Measurements from ENCODE around the gene ENTR1. TPM values are rescaled to one million over a fixed set of nuclear protein-coding genes. Genes with fewer than 3 reads are reported as not detected.

ENTR1 gene
- total RNA-seq, 1 experiment from 2014 or later, result 72.0 TPM

GRCh38 chr9:136387217-136387616, 23.2 kb downstream of the ENTR1 start:
- no peak for DNase-seq
- no peaks in the 10 kb centered on the region for H3K9me3 ChIP-seq (replicated peaks)
- H3K36me3 ChIP-seq, result peaks cover 57% of the 10 kb centered on the region
- H3K4me1 ChIP-seq, result no peaks in the 10 kb centered on the region
- H3K4me3 ChIP-seq, result no peak overlapping the region
- H3K27me3 ChIP-seq, result no peaks in the 10 kb centered on the region
- H3K27ac ChIP-seq, result no peak overlapping the region

- Histone ChIP-seq H3K9me3 (replicated peaks) (no peaks in the 10 kb centered on the region), H3K4me3 (no peak overlapping the region), H3K27me3 (no peaks in the 10 kb centered on the region), H3K4me1 (no peaks in the 10 kb centered on the region), H3K27ac (no peak overlapping the region), H3K36me3 (peaks cover 59% of the 10 kb centered on the region)
- DNase-seq, result no peak
Measured at GRCh38 chr9:136386018-136386417, 24.4 kb downstream of the ENTR1 start.

GRCh38 chr9:136385015-136385414, 25.4 kb downstream of the ENTR1 start:
- Histone ChIP-seq H3K4me3 (no peak overlapping the region), H3K9me3 (replicated peaks) (no peaks in the 10 kb centered on the region), H3K27me3 (no peaks in the 10 kb centered on the region), H3K36me3 (peaks cover 58% of the 10 kb centered on the region), H3K4me1 (no peaks in the 10 kb centered on the region), H3K27ac (no peak overlapping the region)
- DNase-seq, result no peak

GRCh38 chr9:136383436-136383835, 27.0 kb downstream of the ENTR1 start:
- H3K4me1 ChIP-seq, result no peaks in the 10 kb centered on the region
- H3K9me3 ChIP-seq (replicated peaks), result no peaks in the 10 kb centered on the region
- H3K36me3 ChIP-seq, result peaks cover 44% of the 10 kb centered on the region

GRCh38 chr9:136381966-136382513, 28.4 kb downstream of the ENTR1 start:
- Histone ChIP-seq H3K9me3 (replicated peaks) (no peaks in the 10 kb centered on the region), H3K36me3 (peaks cover 35% of the 10 kb centered on the region), H3K27me3 (no peaks in the 10 kb centered on the region), H3K4me1 (no peaks in the 10 kb centered on the region), H3K27ac (no peak overlapping the region), H3K4me3 (no peak overlapping the region)
- DNase-seq, result no peak

More at GRCh38 chr9:136383436-136383835, 27.0 kb downstream of the ENTR1 start:
- no peak for DNase-seq
- H3K4me3 ChIP-seq, result no peak overlapping the region
- no peak overlapping the region for H3K27ac ChIP-seq
- no peaks in the 10 kb centered on the region for H3K27me3 ChIP-seq

GRCh38 chr9:136381311-136381710, 29.1 kb downstream of the ENTR1 start:
- Histone ChIP-seq H3K4me1 (no peaks in the 10 kb centered on the region), H3K36me3 (peaks cover 29% of the 10 kb centered on the region), H3K9me3 (replicated peaks) (no peaks in the 10 kb centered on the region), H3K27ac (no peak overlapping the region), H3K27me3 (no peaks in the 10 kb centered on the region), H3K4me3 (no peak overlapping the region)
- DNase-seq, result no peak

- Histone ChIP-seq H3K27me3 (no peaks in the 10 kb centered on the region), H3K27ac (no peak overlapping the region), H3K4me1 (no peaks in the 10 kb centered on the region), H3K9me3 (replicated peaks) (no peaks in the 10 kb centered on the region), H3K36me3 (peaks cover 22% of the 10 kb centered on the region), H3K4me3 (no peak overlapping the region)
- DNase-seq, result no peak
Measured at GRCh38 chr9:136380381-136380780, 30.0 kb downstream of the ENTR1 start.

GRCh38 chr9:136379891-136380290, 30.5 kb downstream of the ENTR1 start:
- Histone ChIP-seq H3K36me3 (peaks cover 22% of the 10 kb centered on the region), H3K9me3 (replicated peaks) (no peaks in the 10 kb centered on the region), H3K27me3 (no peaks in the 10 kb centered on the region), H3K27ac (no peak overlapping the region), H3K4me1 (no peaks in the 10 kb centered on the region), H3K4me3 (no peak overlapping the region)
- no peak for DNase-seq

GRCh38 chr9:136379401-136379800, 31.0 kb downstream of the ENTR1 start:
- Histone ChIP-seq H3K27ac (no peak overlapping the region), H3K27me3 (no peaks in the 10 kb centered on the region), H3K9me3 (replicated peaks) (no peaks in the 10 kb centered on the region), H3K4me1 (no peaks in the 10 kb centered on the region), H3K4me3 (no peak overlapping the region), H3K36me3 (peaks cover 22% of the 10 kb centered on the region)
- DNase-seq, result no peak

GRCh38 chr9:136379003-136379287, 31.5 kb downstream of the ENTR1 start:
- no peaks in the 10 kb centered on the region for H3K9me3 ChIP-seq (replicated peaks)
- H3K4me3 ChIP-seq, result no peak overlapping the region
- H3K27me3 ChIP-seq, result no peaks in the 10 kb centered on the region
- no peaks in the 10 kb centered on the region for H3K4me1 ChIP-seq
- peaks cover 19% of the 10 kb centered on the region for H3K36me3 ChIP-seq
- no peak for DNase-seq
- no peak overlapping the region for H3K27ac ChIP-seq

GRCh38 chr9:136378170-136379002, 32.0 kb downstream of the ENTR1 start:
- DNase-seq, result no peak
- 0 out of 2 replicates have a peak, but pooled peaks cover 3% of the 10 kb centered on the region for H3K4me1 ChIP-seq
- no peaks in the 10 kb centered on the region for H3K9me3 ChIP-seq (replicated peaks)
- H3K4me3 ChIP-seq, result no peak overlapping the region
- H3K27me3 ChIP-seq, result no peaks in the 10 kb centered on the region
- no peak overlapping the region for H3K27ac ChIP-seq
- H3K36me3 ChIP-seq, result peaks cover 17% of the 10 kb centered on the region

- Histone ChIP-seq H3K4me1 (peaks cover 3% of the 10 kb centered on the region; the same call in 1 of the 2 replicates), H3K27ac (no peak overlapping the region), H3K27me3 (no peaks in the 10 kb centered on the region), H3K36me3 (peaks cover 14% of the 10 kb centered on the region), H3K9me3 (replicated peaks) (no peaks in the 10 kb centered on the region), H3K4me3 (no peak overlapping the region)
- DNase-seq, result no peak
Measured at GRCh38 chr9:136377341-136378169, 32.9 kb downstream of the ENTR1 start.

GRCh38 chr9:136376457-136376856, 34.0 kb downstream of the ENTR1 start:
- Histone ChIP-seq H3K4me3 (no peak overlapping the region), H3K27me3 (no peaks in the 10 kb centered on the region), H3K4me1 (peaks cover 7% of the 10 kb centered on the region; the same call in 1 of the 2 replicates), H3K36me3 (peaks cover 6% of the 10 kb centered on the region), H3K27ac (no peak overlapping the region), H3K9me3 (replicated peaks) (no peaks in the 10 kb centered on the region)
- no peak for DNase-seq

GRCh38 chr9:136375096-136375495, 35.3 kb downstream of the ENTR1 start:
- Histone ChIP-seq H3K27me3 (no peaks in the 10 kb centered on the region), H3K4me1 (peaks cover 7% of the 10 kb centered on the region; the same call in 1 of the 2 replicates), H3K27ac (no peak overlapping the region), H3K36me3 (peaks cover 2% of the 10 kb centered on the region; the same call in 1 of the 2 replicates), H3K9me3 (replicated peaks) (no peaks in the 10 kb centered on the region), H3K4me3 (no peak overlapping the region)
- DNase-seq, result no peak

- no peaks in the 10 kb centered on the region for H3K9me3 ChIP-seq (replicated peaks)
- no peak for DNase-seq
- peaks cover 4% of the 10 kb centered on the region for H3K36me3 ChIP-seq
- no peaks in the 10 kb centered on the region for H3K27me3 ChIP-seq
- no peak overlapping the region for H3K27ac ChIP-seq
- H3K4me3 ChIP-seq, result no peak overlapping the region
- peaks cover 7% of the 10 kb centered on the region; the same call in 1 of the 2 replicates for H3K4me1 ChIP-seq
Measured at GRCh38 chr9:136374183-136374575, 36.2 kb downstream of the ENTR1 start.
